GM06990 (cell line): ENCODE measurements around the gene GREM2.

ENCODE experiments used
- DNase-seq: peaks from one replicate; pipeline ENCODE4 v3.0.0-alpha.2; 2011; ENCODE audit not compliant: insufficient read length; ENCODE audit errors: extremely low read depth
- H3K27me3 ChIP-seq: replicated peaks from 2 replicates; pipeline ENCODE4 v1.6.0; 2011; ENCODE audit warnings: low read length; ENCODE audit not compliant: control insufficient read depth, insufficient read depth
- H3K36me3 ChIP-seq: 2 replicates; pipeline ENCODE4 v1.5.1; 2011; ENCODE audit warnings: low read length; ENCODE audit not compliant: control insufficient read depth, insufficient read depth
- H3K4me3 ChIP-seq: replicated peaks from 2 replicates; pipeline ENCODE4 v1.5.1; 2011; ENCODE audit warnings: low read depth, mild to moderate bottlenecking, control low read depth, low read length
- TF ChIP-seq, protein P1 (sequence below): IDR thresholded peaks from 2 replicates; pipeline ENCODE4 v1.5.1; 2011; ENCODE audit warnings: low read length, control low read depth, mild to moderate bottlenecking, inconsistent platforms; ENCODE audit not compliant: insufficient read depth, poor library complexity, severe bottlenecking

GREM2 gene

DNA sequence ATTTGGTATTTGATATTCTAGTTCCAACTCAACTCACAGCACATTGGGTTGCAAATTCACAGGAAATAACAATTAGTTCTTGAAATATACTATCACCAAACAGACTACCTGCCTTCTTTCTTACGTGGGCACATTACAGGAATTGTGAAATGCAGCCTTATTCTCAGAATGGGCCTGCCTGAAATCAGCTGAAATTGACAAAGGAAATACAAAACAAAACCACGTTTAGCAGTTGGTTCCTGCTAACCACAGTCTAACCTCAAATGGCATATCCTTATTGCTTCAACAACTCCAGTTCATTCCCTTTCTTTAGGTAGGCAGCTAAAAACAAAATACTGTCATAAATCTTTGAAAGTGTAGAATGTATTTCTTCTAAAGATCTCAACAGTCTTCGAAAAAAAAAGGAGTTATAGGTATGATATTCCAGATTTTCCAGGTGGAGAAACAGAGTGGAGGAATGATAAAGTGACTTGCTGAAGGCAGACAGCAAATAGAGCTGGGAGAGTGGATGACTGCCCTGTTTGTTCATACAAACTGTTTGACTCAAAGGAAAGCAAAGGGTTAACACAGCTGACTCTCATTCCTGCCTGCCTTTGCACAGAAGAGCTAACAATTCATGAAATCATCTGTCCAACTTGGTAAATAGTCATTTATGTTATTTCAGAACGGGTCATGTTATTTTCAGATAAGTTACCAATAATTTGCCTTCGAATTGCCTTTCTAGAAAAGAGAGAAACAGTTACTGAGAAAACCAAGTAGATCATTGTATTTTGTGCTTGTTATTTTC is 1.6 kb upstream of the GREM2 start:
- no peak for DNase-seq
- Histone ChIP-seq H3K36me3 (no peaks in the 10 kb centered on the region), H3K4me3 (no peak overlapping the region), H3K27me3 (no peaks in the 10 kb centered on the region)
- TF ChIP-seq, protein P1, sequence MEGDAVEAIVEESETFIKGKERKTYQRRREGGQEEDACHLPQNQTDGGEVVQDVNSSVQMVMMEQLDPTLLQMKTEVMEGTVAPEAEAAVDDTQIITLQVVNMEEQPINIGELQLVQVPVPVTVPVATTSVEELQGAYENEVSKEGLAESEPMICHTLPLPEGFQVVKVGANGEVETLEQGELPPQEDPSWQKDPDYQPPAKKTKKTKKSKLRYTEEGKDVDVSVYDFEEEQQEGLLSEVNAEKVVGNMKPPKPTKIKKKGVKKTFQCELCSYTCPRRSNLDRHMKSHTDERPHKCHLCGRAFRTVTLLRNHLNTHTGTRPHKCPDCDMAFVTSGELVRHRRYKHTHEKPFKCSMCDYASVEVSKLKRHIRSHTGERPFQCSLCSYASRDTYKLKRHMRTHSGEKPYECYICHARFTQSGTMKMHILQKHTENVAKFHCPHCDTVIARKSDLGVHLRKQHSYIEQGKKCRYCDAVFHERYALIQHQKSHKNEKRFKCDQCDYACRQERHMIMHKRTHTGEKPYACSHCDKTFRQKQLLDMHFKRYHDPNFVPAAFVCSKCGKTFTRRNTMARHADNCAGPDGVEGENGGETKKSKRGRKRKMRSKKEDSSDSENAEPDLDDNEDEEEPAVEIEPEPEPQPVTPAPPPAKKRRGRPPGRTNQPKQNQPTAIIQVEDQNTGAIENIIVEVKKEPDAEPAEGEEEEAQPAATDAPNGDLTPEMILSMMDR, result no peak

DNA sequence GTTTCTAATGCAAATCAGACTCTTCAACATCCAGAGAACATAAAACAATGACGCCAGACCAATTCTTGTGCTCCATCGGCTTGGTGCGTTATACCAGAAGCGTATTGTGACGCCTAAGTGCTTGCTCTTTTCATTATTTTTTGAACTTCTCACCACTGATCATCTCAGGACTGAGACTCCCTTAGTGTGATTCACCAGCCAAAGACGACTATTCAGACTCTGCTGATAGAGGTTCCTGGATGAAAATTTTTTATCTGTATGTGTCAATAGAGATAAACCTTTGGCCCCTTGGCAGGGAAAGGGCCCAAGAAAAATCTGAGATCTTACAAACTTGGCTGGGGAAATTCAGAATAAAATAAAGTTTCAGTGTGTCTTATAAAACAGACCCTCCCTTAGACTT is 856 bp upstream of the GREM2 start:
- Histone ChIP-seq H3K27me3 (no peaks in the 10 kb centered on the region), H3K4me3 (no peak overlapping the region), H3K36me3 (no peaks in the 10 kb centered on the region)
- TF ChIP-seq, protein P1, result no peak
- DNase-seq, result no peak

DNA sequence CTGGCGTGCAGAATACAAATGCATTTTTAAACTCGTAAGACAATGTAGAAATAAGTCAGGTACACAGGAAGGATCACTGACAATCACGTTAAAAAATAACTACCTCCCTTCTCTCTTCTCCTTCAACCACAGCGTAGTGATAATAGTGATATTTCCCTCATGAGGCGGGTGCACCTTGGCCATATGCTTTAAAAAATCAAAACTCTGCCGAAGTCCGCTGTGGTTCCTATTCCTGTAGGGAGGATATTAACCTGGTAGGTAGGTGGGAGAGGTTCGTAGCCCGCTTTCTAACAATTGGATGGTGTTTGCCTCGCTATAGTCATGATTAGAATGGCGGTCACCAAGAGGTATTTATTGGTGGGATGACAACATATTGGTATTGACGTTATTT is 732 bp downstream of the GREM2 start:
- no peak overlapping the region for H3K4me3 ChIP-seq
- no peaks in the 10 kb centered on the region for H3K36me3 ChIP-seq
- TF ChIP-seq, protein P1, result no peak
- H3K27me3 ChIP-seq, result no peaks in the 10 kb centered on the region
- DNase-seq, result no peak

DNA sequence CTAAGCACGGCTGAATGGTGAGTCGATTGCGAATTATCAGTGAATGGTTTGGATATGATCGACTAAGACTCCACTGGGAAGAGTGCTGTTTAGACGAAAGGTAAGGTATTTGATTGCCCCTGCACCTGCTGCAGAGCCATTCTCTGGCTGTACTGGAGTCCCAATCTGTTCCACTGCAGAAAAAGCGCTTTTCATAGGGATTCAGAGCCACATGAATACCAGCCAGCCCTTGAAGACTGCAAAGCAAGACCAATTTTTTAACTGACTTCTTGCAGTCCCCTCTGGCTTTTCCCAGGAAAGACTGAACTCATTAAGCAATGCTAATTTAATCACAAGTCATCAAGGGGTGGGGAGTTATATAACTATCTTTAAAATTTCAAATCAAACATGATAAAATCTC is 1.3 kb downstream of the GREM2 start:
- H3K4me3 ChIP-seq, result no peak overlapping the region
- no peaks in the 10 kb centered on the region for H3K36me3 ChIP-seq
- no peaks in the 10 kb centered on the region for H3K27me3 ChIP-seq
- TF ChIP-seq, protein P1, result no peak
- DNase-seq, result no peak

DNA sequence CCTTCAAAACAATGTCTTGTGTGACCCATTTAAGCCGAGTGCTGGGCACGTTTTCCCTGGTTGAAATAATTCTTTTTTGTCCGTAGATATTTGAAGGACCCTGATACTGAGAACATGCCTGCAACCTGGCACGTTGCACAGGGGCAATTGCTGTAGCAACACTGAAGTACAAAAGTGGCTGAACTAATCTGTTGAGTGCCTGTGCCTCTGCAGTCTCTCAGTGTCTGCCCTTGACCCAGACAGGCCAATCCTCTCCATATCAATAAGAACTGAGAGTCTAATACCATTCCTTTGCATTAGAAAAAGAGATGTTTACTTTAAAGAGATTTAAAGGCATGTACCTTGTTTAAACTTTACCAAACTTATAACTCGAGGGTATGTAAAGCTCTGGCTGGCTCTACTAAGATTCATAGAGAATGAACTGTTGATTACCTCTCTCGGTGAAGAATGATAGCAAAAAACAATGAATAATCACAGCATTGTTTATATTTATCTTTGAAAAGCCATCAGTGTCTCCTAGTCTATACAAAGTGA is 2.4 kb downstream of the GREM2 start:
- DNase-seq, result no peak
- H3K27me3 ChIP-seq, result no peaks in the 10 kb centered on the region
- H3K36me3 ChIP-seq, result no peaks in the 10 kb centered on the region
- TF ChIP-seq, protein P1, result no peak
- no peak overlapping the region for H3K4me3 ChIP-seq

DNA sequence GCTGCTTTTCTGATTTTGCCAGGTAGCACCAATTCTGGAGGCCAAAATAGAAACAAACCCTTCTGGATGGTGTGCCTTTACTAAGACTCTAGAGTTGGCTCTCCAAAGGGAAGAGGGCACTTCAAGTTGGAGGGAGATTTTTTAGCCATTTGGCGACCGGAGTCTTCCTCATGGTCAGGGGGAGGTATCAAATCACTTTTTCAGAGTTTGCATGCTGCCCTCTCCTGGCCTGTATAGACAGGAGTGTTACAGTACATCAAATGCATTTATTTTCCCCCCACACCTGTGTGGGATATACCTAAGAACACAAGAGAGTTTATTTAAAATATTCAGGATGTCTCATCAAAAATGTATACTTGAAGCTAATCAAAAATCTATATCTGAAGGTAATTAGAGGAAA is 3.2 kb downstream of the GREM2 start:
- Histone ChIP-seq H3K27me3 (no peaks in the 10 kb centered on the region), H3K4me3 (no peak overlapping the region), H3K36me3 (no peaks in the 10 kb centered on the region)
- TF ChIP-seq, protein P1, result no peak
- DNase-seq, result no peak
